Measurements from ENCODE around the gene CERK. TPM values are rescaled to one million over a fixed set of nuclear protein-coding genes. Genes with fewer than 3 reads are reported as not detected.

CERK gene
- total and polyA plus RNA-seq, 5 experiments from 2014 or later, result 39.4 to 185 (median 61.2) TPM

DNA sequence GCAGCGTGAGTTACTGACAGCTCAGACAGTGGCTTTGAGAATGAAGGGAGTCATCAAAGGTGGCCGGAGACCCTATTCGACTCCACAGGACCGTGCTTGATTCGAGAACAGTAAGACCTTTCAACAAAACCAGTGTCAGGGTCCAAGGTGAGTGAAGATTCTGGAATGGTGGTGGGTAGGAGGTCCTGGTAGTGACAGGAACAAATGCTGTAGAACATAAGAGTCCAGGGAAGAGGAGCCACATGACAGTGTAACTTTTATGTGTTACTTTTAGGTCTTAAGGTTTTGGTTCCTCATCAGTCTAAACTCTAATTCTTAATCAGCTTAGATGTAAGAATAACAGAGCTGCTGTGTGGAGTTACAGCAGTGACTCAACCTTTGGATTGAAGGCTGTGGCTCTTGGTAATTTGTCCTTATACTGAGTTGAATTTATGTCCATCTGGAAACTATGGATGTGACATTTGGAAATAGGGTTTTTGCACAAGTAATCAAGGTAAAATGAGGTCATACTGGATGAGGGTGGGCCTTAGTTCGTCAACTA is 26.2 kb upstream of the CERK start:
- DNase-seq (no peak), ATAC-seq (no peak)
- no peaks in the 10 kb centered on the region for H3K27me3 Mint-ChIP-seq
- H3K4me3 Mint-ChIP-seq, result peak overlapping the region; percentile 95 to 100 (median 98)
- H3K36me3 Mint-ChIP-seq, result peaks cover 0 to 34% (median 0%) of the 10 kb centered on the region in 3 donors
- H3K4me1 Mint-ChIP-seq, result peaks cover 43 to 80% (median 75%) of the 10 kb centered on the region in 4 donors
- POLR2A ChIA-PET, result interaction anchor here (1.4 to 8.8 kb wide), 8 partner anchors 13 to 90 kb away, joined by 3 to 151 read pairs (median 9); no protein-coding TSS in a partner anchor
- H3K27ac Mint-ChIP-seq, result peak overlapping the region; percentile 74 to 100 (median 100)
- no peaks in the 10 kb centered on the region for H3K9me3 Mint-ChIP-seq

DNA sequence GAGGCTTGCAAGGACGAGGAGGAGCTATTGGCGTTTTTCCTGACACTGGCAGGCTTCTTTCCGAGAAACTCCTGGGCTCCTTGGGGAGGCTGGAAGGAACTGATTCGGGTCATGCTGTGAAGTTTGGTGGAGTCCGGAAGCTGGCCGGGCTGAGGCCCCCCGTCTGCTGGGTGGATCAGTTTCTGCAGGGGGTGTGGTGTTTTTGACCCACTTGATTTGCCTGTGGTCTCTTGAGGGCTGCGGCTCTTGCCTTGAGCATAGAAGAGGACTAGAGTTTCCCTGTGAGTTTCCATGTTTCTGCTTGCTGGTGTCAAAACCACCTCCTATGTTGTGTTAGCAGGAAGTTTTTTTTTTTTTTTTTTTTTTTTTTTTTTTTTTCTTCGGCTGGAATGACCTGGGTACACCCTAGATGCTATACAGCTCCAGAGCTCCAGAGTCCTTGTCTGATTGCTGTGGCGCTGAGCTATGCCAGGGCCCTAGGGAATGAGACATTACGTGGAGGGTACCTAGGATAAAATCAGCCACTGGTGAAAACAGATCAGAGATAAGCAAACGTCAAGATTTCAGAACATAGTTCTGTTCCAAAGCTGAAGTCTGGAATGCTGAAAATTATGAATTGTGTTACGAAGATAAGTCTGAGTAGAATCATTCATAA is 25.1 kb upstream of the CERK start:
- POLR2A ChIA-PET, result interaction anchor here (0.5 to 8.8 kb wide), 25 partner anchors 8 to 727 kb away, joined by 3 to 151 read pairs (median 6); partner anchors contain the start of gene CERK
- H3K4me3 Mint-ChIP-seq, result peak overlapping the region; percentile 95 to 100 (median 98)
- H3K9me3 Mint-ChIP-seq, result no peaks in the 10 kb centered on the region
- no peaks in the 10 kb centered on the region for H3K27me3 Mint-ChIP-seq
- DNase-seq, result peak in 9 of 10 donors; percentile 24 to 72 (median 38)
- H3K36me3 Mint-ChIP-seq, result peaks cover 0 to 29% (median 0%) of the 10 kb centered on the region in 3 donors
- peak overlapping the region; percentile 98 to 100 (median 100) for H3K27ac Mint-ChIP-seq
- ATAC-seq, result peak; percentile 25 to 54
- peaks cover 45 to 78% (median 74%) of the 10 kb centered on the region in 4 donors for H3K4me1 Mint-ChIP-seq

- Mint-ChIP-seq H3K27ac (peak within 1 kb of the TSS; percentile 98 to 100 (median 100)), H3K27me3 (no peaks in the 10 kb centered on the region), H3K4me3 (peak within 1 kb of the TSS; percentile 95 to 100 (median 98)), H3K36me3 (peaks cover 0 to 22% (median 0%) of the 10 kb centered on the region in 3 donors), H3K9me3 (no peaks in the 10 kb centered on the region), H3K4me1 (peaks cover 39 to 71% (median 66%) of the 10 kb centered on the region in 4 donors)
- POLR2A ChIA-PET, result interaction anchor here (0.6 to 8.8 kb wide), 26 partner anchors 8 to 726 kb away, joined by 3 to 151 read pairs (median 6); partner anchors contain the start of gene CERK
- ATAC-seq (peak; percentile 87 to 94), DNase-seq (peak; percentile 90 to 96 (median 94))
Measured at GRCh38 chr22:46762238-46763050, 24.4 kb upstream of the CERK start, which contains the start of gene TBC1D22A. TBC1D22A (plus strand) TSS chr22:46762650; CDS start chr22:46762787, 137 bp downstream.

GRCh38 chr22:46761539-46762237 is 23.6 kb upstream of the CERK start:
- peaks cover 0 to 16% (median under 1%) of the 10 kb centered on the region in 3 donors for H3K36me3 Mint-ChIP-seq
- POLR2A ChIA-PET, result interaction anchor here (0.6 to 8.8 kb wide), 23 partner anchors 8 to 725 kb away, joined by 3 to 151 read pairs (median 6); partner anchors contain the start of gene CERK
- ATAC-seq, result peak in 1 of 2 donors; percentile 8
- peak overlapping the region; percentile 95 to 100 (median 98) for H3K4me3 Mint-ChIP-seq
- peaks cover 0 to under 1% (median 0%) of the 10 kb centered on the region in 9 donors for H3K9me3 Mint-ChIP-seq
- DNase-seq, result no peak
- H3K27me3 Mint-ChIP-seq, result no peaks in the 10 kb centered on the region
- H3K27ac Mint-ChIP-seq, result peak overlapping the region; percentile 98 to 100 (median 100)
- H3K4me1 Mint-ChIP-seq, result peaks cover 32 to 63% (median 59%) of the 10 kb centered on the region in 4 donors

DNA sequence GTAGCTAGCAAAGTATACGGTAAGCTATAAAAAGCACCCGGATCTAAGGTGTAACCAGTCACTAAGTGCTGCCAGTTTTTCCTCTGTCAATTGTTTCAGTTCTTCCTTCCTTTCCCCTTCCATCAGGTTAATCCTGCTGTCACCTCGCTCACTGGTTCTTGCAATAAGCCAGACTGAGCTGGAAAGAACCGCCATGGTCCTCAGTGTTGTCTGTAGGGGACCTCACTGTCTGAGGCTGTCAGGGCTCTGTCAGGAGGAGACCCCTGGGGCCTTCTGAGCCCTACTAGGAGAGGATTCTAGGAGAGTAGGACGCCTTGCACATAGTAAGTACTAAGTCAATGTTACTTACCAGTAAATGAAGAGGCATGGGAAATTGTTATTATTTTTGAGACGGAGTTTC is 23.0 kb upstream of the CERK start:
- ATAC-seq (no peak), DNase-seq (no peak)
- peaks cover 34 to 62% (median 59%) of the 10 kb centered on the region in 4 donors for H3K4me1 Mint-ChIP-seq
- peak overlapping the region in 9 of 10 donors; percentile 87 to 100 (median 98) for H3K27ac Mint-ChIP-seq
- peak overlapping the region; percentile 67 to 99 (median 83) for H3K4me3 Mint-ChIP-seq
- peaks cover 0 to 12% (median 4%) of the 10 kb centered on the region in 3 donors for H3K36me3 Mint-ChIP-seq
- H3K9me3 Mint-ChIP-seq, result peaks cover 0 to 6% (median 3%) of the 10 kb centered on the region in 9 donors
- POLR2A ChIA-PET, result interaction anchor here (3.6 to 8.8 kb wide), 6 partner anchors 11 to 42 kb away, joined by 42 to 151 read pairs (median 78); partner anchors contain the start of gene CERK
- H3K27me3 Mint-ChIP-seq, result no peaks in the 10 kb centered on the region

- POLR2A ChIA-PET, result interaction anchor here (0.8 to 8.8 kb wide), 12 partner anchors 9 to 44 kb away, joined by 3 to 151 read pairs (median 5); partner anchors contain the start of gene CERK
- H3K4me1 Mint-ChIP-seq, result peaks cover 22 to 52% (median 44%) of the 10 kb centered on the region in 4 donors
- H3K36me3 Mint-ChIP-seq, result peaks cover 0 to 4% (median 4%) of the 10 kb centered on the region in 3 donors
- no peaks in the 10 kb centered on the region for H3K27me3 Mint-ChIP-seq
- H3K4me3 Mint-ChIP-seq, result peak overlapping the region in 5 of 10 donors; percentile 1 to 50 (median 34)
- no peak for ATAC-seq
- peak in 9 of 10 donors; percentile 23 to 75 (median 45) for DNase-seq
- peak overlapping the region in 7 of 10 donors; percentile 8 to 91 (median 70) for H3K27ac Mint-ChIP-seq
- peaks cover 0 to 6% (median 3%) of the 10 kb centered on the region in 9 donors for H3K9me3 Mint-ChIP-seq
Measured at GRCh38 chr22:46758867-46759290, 20.8 kb upstream of the CERK start.

DNA sequence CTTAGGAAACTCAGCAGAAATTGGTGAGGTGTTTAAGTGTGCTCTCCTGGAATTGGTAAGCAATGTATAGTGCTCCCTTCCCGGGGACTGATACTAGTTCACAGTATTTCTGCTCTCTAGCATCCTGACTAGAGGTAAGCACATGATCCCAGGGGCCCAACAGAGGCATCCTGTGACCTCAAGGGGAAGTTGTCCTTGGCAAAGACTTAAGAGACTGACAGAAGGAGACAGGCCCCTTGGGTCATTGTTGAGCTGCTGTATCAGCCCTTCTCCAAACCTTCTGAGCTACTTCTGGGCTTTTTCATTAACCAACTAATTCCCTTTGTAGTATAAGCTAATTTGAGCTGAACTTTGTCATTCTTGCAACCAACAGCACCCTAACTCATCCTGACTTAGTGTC is 20.1 kb upstream of the CERK start:
- POLR2A ChIA-PET, result interaction anchor here (1.0 to 8.8 kb wide), 11 partner anchors 8 to 44 kb away, joined by 3 to 151 read pairs (median 4); partner anchors contain the start of gene CERK
- Mint-ChIP-seq H3K4me3 (no peak overlapping the region), H3K36me3 (peaks cover 0 to 4% (median 4%) of the 10 kb centered on the region in 3 donors), H3K4me1 (peaks cover 22 to 48% (median 38%) of the 10 kb centered on the region in 4 donors), H3K27me3 (no peaks in the 10 kb centered on the region), H3K9me3 (peaks cover 0 to 6% (median 3%) of the 10 kb centered on the region in 9 donors), H3K27ac (peak overlapping the region in 1 of 10 donors; percentile 34)
- ATAC-seq, result no peak
- no peak for DNase-seq

DNA sequence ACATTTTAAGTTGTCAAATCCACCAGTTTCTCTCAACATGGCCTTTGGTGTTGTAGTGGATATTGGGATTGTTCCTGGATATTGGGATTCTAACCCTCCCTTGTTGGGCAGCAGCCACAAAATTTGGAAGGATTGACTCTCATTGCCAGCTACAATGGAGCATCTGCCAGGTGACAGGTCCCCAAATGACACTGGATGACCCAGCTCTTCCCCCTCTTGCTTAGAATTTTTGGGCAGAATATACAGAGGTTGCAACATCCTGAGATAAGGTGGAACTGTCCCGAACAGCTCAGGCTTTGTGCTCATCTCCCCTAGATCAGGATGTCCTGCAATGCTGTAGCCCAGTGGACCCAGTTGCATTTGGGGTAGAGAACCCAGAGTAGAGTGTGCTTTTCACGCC is 19.1 kb upstream of the CERK start:
- POLR2A ChIA-PET, result interaction anchor here (0.9 to 7.4 kb wide), 5 partner anchors 9 to 45 kb away, joined by 3 to 77 read pairs (median 15); partner anchors contain the start of gene CERK
- Mint-ChIP-seq H3K27ac (peak overlapping the region in 2 of 10 donors; percentile 57 to 81), H3K4me1 (peaks cover 17 to 39% (median 29%) of the 10 kb centered on the region in 4 donors), H3K36me3 (peaks cover 0 to 4% (median 4%) of the 10 kb centered on the region in 3 donors), H3K4me3 (no peak overlapping the region), H3K9me3 (peaks cover 0 to 6% (median 3%) of the 10 kb centered on the region in 9 donors), H3K27me3 (no peaks in the 10 kb centered on the region)
- DNase-seq, result no peak
- ATAC-seq, result no peak

GRCh38 chr22:46756097-46756496 is 18.0 kb upstream of the CERK start:
- ATAC-seq (no peak), DNase-seq (no peak)
- no peak overlapping the region for H3K4me3 Mint-ChIP-seq
- peaks cover 0 to 6% (median 3%) of the 10 kb centered on the region in 9 donors for H3K9me3 Mint-ChIP-seq
- no peaks in the 10 kb centered on the region for H3K27me3 Mint-ChIP-seq
- peaks cover 12 to 35% (median 23%) of the 10 kb centered on the region in 4 donors for H3K4me1 Mint-ChIP-seq
- POLR2A ChIA-PET, result interaction anchor here (0.6 to 4.7 kb wide), 6 partner anchors 8 to 605 kb away, joined by 3 to 33 read pairs (median 6); partner anchors contain the start of gene CERK
- peaks cover 0 to 4% (median 4%) of the 10 kb centered on the region in 3 donors for H3K36me3 Mint-ChIP-seq
- H3K27ac Mint-ChIP-seq, result peak overlapping the region in 2 of 10 donors; percentile 67 to 81

- ATAC-seq, result no peak
- peaks cover 0 to 6% (median 3%) of the 10 kb centered on the region in 9 donors for H3K9me3 Mint-ChIP-seq
- H3K4me1 Mint-ChIP-seq, result peaks cover 12 to 34% (median 23%) of the 10 kb centered on the region in 4 donors
- no peak for DNase-seq
- H3K4me3 Mint-ChIP-seq, result no peak overlapping the region
- H3K27ac Mint-ChIP-seq, result no peak overlapping the region
- POLR2A ChIA-PET, result interaction anchor here (0.7 to 4.7 kb wide), 4 partner anchors 12 to 23 kb away, joined by 3 to 33 read pairs (median 10); partner anchors contain the start of gene CERK
- H3K27me3 Mint-ChIP-seq, result no peaks in the 10 kb centered on the region
- H3K36me3 Mint-ChIP-seq, result peaks cover 0 to 4% (median 0%) of the 10 kb centered on the region in 3 donors
Measured at GRCh38 chr22:46755525-46755924, 17.5 kb upstream of the CERK start.

GRCh38 chr22:46754826-46755225 is 16.8 kb upstream of the CERK start:
- ATAC-seq, result no peak
- peaks cover 0 to 4% (median 0%) of the 10 kb centered on the region in 3 donors for H3K36me3 Mint-ChIP-seq
- no peak for DNase-seq
- peaks cover 0 to 2% (median 0%) of the 10 kb centered on the region in 5 donors for H3K27me3 Mint-ChIP-seq
- peak overlapping the region in 2 of 10 donors; percentile 81 to 91 for H3K27ac Mint-ChIP-seq
- POLR2A ChIA-PET, result interaction anchor here (1.0 to 4.7 kb wide), 4 partner anchors 13 to 19 kb away, joined by 3 to 33 read pairs (median 10); partner anchors contain the start of gene CERK
- peaks cover 18 to 41% (median 29%) of the 10 kb centered on the region in 4 donors for H3K4me1 Mint-ChIP-seq
- H3K9me3 Mint-ChIP-seq, result peaks cover 0 to 6% (median 3%) of the 10 kb centered on the region in 9 donors
- H3K4me3 Mint-ChIP-seq, result no peak overlapping the region

All from naive thymus-derived CD8-positive, alpha-beta T cell (primary cell).